HG03442 (cell line): ENCODE data around the gene OXNAD1.

Experiments
- ATAC-seq: cut with Tn5 transposase; IDR thresholded peaks from one replicate; pipeline ENCODE4 v1.9.1; 2021; ENCODE audit warnings: mild to moderate bottlenecking, moderate library complexity; ENCODE audit not compliant: unreplicated experiment

OXNAD1 gene

DNA sequence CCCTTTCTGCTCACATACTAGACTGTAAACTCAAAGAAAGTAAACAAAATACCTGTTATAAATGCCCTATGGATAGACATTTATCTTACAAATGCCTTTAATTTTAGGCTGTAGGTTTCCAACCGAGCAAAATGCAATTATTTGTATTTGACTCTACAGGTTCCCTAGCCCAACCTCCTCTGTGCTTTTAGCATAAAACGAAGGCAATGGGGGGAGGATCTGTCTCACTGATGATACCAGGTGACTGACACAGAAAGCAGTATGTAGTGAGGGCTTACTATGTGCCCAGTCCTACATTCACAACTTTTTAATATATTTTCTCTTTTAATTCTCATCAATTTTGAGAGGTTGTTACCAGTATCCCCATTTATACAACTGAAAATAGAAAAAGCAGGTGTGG, 87.4 kb downstream of the OXNAD1 start:
- ATAC-seq = no peak

GRCh38 chr3:16354291-16354690, 89.3 kb downstream of the OXNAD1 start:
- ATAC-seq = no peak
